ENCODE results near the gene MAP3K5.

DNA sequence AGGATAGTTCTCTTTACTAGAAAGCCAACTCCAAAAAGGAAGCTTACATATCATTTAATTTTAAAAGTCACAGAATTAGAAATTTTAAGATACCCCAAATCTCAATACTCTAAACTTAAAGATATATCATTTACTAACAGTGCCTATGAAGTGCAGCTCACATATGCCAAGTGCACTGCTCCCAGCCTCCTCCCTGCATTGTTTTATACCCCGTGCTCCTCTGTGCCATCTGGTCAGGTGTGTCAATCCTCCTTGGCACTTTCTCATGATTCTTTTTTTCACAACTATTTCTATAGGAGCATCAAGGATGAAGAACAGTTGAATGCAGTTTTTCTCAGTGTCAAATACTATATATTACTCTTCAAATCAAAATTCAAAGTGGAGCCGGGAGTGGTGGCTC is 250.9 kb downstream of the MAP3K5 start:
- TF ChIP-seq, protein P1, sequence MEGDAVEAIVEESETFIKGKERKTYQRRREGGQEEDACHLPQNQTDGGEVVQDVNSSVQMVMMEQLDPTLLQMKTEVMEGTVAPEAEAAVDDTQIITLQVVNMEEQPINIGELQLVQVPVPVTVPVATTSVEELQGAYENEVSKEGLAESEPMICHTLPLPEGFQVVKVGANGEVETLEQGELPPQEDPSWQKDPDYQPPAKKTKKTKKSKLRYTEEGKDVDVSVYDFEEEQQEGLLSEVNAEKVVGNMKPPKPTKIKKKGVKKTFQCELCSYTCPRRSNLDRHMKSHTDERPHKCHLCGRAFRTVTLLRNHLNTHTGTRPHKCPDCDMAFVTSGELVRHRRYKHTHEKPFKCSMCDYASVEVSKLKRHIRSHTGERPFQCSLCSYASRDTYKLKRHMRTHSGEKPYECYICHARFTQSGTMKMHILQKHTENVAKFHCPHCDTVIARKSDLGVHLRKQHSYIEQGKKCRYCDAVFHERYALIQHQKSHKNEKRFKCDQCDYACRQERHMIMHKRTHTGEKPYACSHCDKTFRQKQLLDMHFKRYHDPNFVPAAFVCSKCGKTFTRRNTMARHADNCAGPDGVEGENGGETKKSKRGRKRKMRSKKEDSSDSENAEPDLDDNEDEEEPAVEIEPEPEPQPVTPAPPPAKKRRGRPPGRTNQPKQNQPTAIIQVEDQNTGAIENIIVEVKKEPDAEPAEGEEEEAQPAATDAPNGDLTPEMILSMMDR (IDR thresholded peaks at IDR 0.05): no peak
- no peak for TF ChIP-seq EP300 (IDR thresholded peaks at IDR 0.05)
- no peak for TF ChIP-seq POLR2A (IDR thresholded peaks at IDR 0.05)
- TF ChIP-seq POLR2AphosphoS5 (IDR thresholded peaks at IDR 0.05): no peak

Data from suprapubic skin (tissue), 4 donors.